ENCODE data around the gene CHCHD3. TPM values are rescaled to one million over a fixed set of nuclear protein-coding genes. Genes with fewer than 3 reads are reported as not detected.

Gene CHCHD3
- total RNA-seq, 1 donor from 2014 or later: 142 TPM

DNA sequence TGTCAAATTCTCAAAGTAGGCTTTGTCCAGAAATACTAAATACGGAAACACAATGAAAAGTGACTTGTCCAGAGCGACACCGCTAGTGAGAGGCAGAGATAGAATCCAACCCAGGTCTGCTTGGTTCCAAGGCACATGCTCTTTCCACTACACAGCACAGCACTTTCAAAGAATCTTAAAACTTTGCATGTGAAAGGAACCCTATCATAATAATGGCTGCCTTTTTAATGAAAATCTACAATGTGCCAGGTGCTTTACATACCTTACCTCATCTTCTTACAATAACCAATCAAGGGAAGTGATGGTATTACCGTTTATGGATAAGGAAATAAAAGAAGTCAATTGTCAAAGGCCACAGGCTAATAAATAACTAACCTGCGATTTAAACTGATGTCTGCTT is 2.6 kb downstream of the CHCHD3 start:
- no peaks in the 10 kb centered on the region for H3K9me3 ChIP-seq (ENCODE audit: low read depth)
- no peak overlapping the region for H3K9ac ChIP-seq
- no peaks in the 10 kb centered on the region for H3F3A ChIP-seq (ENCODE audit: low read depth)
- peaks cover 15% of the 10 kb centered on the region for H3K4me1 ChIP-seq
- no peak overlapping the region for H3K27ac Mint-ChIP-seq
- peak overlapping the region; percentile 82 for H3K4me2 ChIP-seq
- no peaks in the 10 kb centered on the region for H3K36me3 ChIP-seq
- H4K20me1 ChIP-seq (ENCODE audit: low read depth): peaks cover 54% of the 10 kb centered on the region
- no peak overlapping the region for H3K4me3 Mint-ChIP-seq
- H3K9me3 Mint-ChIP-seq: no peaks in the 10 kb centered on the region
- H3K27ac ChIP-seq: no peak overlapping the region
- no peak for TF ChIP-seq EZH2phosphoT487 (IDR thresholded peaks at IDR 0.05)
- H3K4me3 ChIP-seq: no peak overlapping the region
- H3K4me1 Mint-ChIP-seq: peaks cover 15% of the 10 kb centered on the region
- H2AFZ ChIP-seq (replicated peaks): no peak overlapping the region
- peaks cover 4% of the 10 kb centered on the region for H3K36me3 Mint-ChIP-seq
- H3K27me3 ChIP-seq: no peaks in the 10 kb centered on the region
- peaks cover 2% of the 10 kb centered on the region for H3K27me3 Mint-ChIP-seq (ENCODE audit: insufficient read depth, low read depth)
- peaks cover 76% of the 10 kb centered on the region for H3K79me2 ChIP-seq (ENCODE audit: low read depth)
- DNase-seq (ENCODE audit: low spot score): no peak

GRCh38 chr7:133077394-133077793 is 4.5 kb downstream of the CHCHD3 start:
- peaks cover 15% of the 10 kb centered on the region for H3K4me1 Mint-ChIP-seq
- no peak overlapping the region for H3K27ac ChIP-seq

GRCh38 chr7:133076142-133076541 is 5.7 kb downstream of the CHCHD3 start:
- peaks cover 11% of the 10 kb centered on the region for H3K36me3 Mint-ChIP-seq
- H3K4me1 ChIP-seq: peaks cover 16% of the 10 kb centered on the region
- no peaks in the 10 kb centered on the region for H3F3A ChIP-seq (ENCODE audit: low read depth)
- H4K20me1 ChIP-seq (ENCODE audit: low read depth): peaks cover 72% of the 10 kb centered on the region
- H3K27ac ChIP-seq: no peak overlapping the region
- H3K36me3 ChIP-seq: no peaks in the 10 kb centered on the region
- H3K4me1 Mint-ChIP-seq: peaks cover 19% of the 10 kb centered on the region
- H3K4me2 ChIP-seq: no peak overlapping the region
- H2AFZ ChIP-seq (replicated peaks): no peak overlapping the region
- DNase-seq (ENCODE audit: low spot score): no peak
- no peak overlapping the region for H3K4me3 Mint-ChIP-seq
- TF ChIP-seq, protein P1, sequence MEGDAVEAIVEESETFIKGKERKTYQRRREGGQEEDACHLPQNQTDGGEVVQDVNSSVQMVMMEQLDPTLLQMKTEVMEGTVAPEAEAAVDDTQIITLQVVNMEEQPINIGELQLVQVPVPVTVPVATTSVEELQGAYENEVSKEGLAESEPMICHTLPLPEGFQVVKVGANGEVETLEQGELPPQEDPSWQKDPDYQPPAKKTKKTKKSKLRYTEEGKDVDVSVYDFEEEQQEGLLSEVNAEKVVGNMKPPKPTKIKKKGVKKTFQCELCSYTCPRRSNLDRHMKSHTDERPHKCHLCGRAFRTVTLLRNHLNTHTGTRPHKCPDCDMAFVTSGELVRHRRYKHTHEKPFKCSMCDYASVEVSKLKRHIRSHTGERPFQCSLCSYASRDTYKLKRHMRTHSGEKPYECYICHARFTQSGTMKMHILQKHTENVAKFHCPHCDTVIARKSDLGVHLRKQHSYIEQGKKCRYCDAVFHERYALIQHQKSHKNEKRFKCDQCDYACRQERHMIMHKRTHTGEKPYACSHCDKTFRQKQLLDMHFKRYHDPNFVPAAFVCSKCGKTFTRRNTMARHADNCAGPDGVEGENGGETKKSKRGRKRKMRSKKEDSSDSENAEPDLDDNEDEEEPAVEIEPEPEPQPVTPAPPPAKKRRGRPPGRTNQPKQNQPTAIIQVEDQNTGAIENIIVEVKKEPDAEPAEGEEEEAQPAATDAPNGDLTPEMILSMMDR (IDR thresholded peaks at IDR 0.05): no peak
- TF ChIP-seq EZH2 (IDR thresholded peaks at IDR 0.05) (no peak), EZH2phosphoT487 (IDR thresholded peaks at IDR 0.05) (no peak)
- no peak overlapping the region for H3K9ac ChIP-seq
- peaks cover 2% of the 10 kb centered on the region for H3K27me3 Mint-ChIP-seq (ENCODE audit: insufficient read depth, low read depth)
- H3K4me3 ChIP-seq: no peak overlapping the region
- H3K9me3 ChIP-seq (ENCODE audit: low read depth): no peaks in the 10 kb centered on the region
- no peak overlapping the region for H3K27ac Mint-ChIP-seq
- peaks cover 100% of the 10 kb centered on the region for H3K79me2 ChIP-seq (ENCODE audit: low read depth)
- H3K9me3 Mint-ChIP-seq: no peaks in the 10 kb centered on the region
- no peaks in the 10 kb centered on the region for H3K27me3 ChIP-seq

More at GRCh38 chr7:133077394-133077793, 4.5 kb downstream of the CHCHD3 start:
- H2AFZ ChIP-seq (replicated peaks): no peak overlapping the region
- peaks cover 15% of the 10 kb centered on the region for H3K4me1 ChIP-seq
- Mint-ChIP-seq H3K27me3 (ENCODE audit: insufficient read depth, low read depth) (peaks cover 2% of the 10 kb centered on the region), H3K9me3 (no peaks in the 10 kb centered on the region), H3K27ac (no peak overlapping the region), H3K4me3 (no peak overlapping the region), H3K36me3 (peaks cover 7% of the 10 kb centered on the region)
- no peaks in the 10 kb centered on the region for H3F3A ChIP-seq (ENCODE audit: low read depth)
- peaks cover 95% of the 10 kb centered on the region for H3K79me2 ChIP-seq (ENCODE audit: low read depth)
- peaks cover 71% of the 10 kb centered on the region for H4K20me1 ChIP-seq (ENCODE audit: low read depth)
- no peaks in the 10 kb centered on the region for H3K36me3 ChIP-seq
- no peak overlapping the region for H3K4me2 ChIP-seq
- H3K9ac ChIP-seq: no peak overlapping the region
- H3K27me3 ChIP-seq: no peaks in the 10 kb centered on the region
- no peak for DNase-seq (ENCODE audit: low spot score)
- no peak overlapping the region for H3K4me3 ChIP-seq
- TF ChIP-seq, protein P1 (IDR thresholded peaks at IDR 0.05): no peak
- TF ChIP-seq EZH2 (IDR thresholded peaks at IDR 0.05): no peak
- no peak for TF ChIP-seq EZH2phosphoT487 (IDR thresholded peaks at IDR 0.05)
- H3K9me3 ChIP-seq (ENCODE audit: low read depth): no peaks in the 10 kb centered on the region

DNA sequence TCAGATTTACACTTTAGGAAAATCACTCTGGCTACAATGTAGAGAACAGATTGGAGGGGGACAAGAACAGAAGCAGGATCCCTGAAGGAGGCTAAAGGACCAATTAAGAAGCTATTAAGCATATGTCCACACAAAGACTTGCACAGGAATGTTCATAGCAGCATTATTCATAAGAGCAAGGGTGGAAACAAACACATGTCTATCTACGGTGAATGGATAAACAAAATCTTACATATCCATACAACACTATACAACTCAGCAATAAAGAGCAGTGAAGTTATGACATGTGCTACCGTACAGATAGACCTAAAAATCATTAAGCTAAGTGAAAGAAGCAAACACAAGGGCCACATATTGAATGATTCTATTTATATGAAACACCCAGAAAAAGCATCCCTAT is 10.4 kb downstream of the CHCHD3 start:
- Mint-ChIP-seq H3K27ac (no peak overlapping the region), H3K4me3 (no peak overlapping the region), H3K27me3 (ENCODE audit: insufficient read depth, low read depth) (no peaks in the 10 kb centered on the region), H3K9me3 (no peaks in the 10 kb centered on the region), H3K36me3 (peaks cover 28% of the 10 kb centered on the region), H3K4me1 (peaks cover 14% of the 10 kb centered on the region)
- TF ChIP-seq EZH2 (IDR thresholded peaks at IDR 0.05) (no peak), EZH2phosphoT487 (IDR thresholded peaks at IDR 0.05) (no peak)
- TF ChIP-seq, protein P1 (IDR thresholded peaks at IDR 0.05): no peak
- Histone ChIP-seq H3K79me2 (ENCODE audit: low read depth) (peaks cover 99% of the 10 kb centered on the region), H3F3A (ENCODE audit: low read depth) (peaks cover 3% of the 10 kb centered on the region), H3K9ac (no peak overlapping the region), H3K36me3 (peaks cover 6% of the 10 kb centered on the region), H4K20me1 (ENCODE audit: low read depth) (peaks cover 60% of the 10 kb centered on the region), H3K4me3 (no peak overlapping the region), H3K27me3 (no peaks in the 10 kb centered on the region), H3K9me3 (ENCODE audit: low read depth) (no peaks in the 10 kb centered on the region), H2AFZ (replicated peaks) (no peak overlapping the region), H3K4me2 (no peak overlapping the region), H3K4me1 (peaks cover 10% of the 10 kb centered on the region), H3K27ac (no peak overlapping the region)
- no peak for DNase-seq (ENCODE audit: low spot score)
